GM10266 (cell line): ENCODE results near the gene TMEM272.
A peak's percentile ranks its signal among the peaks of the same experiment; 100 is the strongest.

Experiments
- DNase-seq: peaks from one replicate; pipeline ENCODE4 v3.0.0; 2012; ENCODE audit errors: extremely low spot score
- CTCF ChIP-seq: IDR thresholded peaks from 2 replicates; pipeline ENCODE4 v1.5.1; 2012; ENCODE audit warnings: mild to moderate bottlenecking, low read depth; ENCODE audit not compliant: control insufficient read depth, insufficient read depth; ENCODE audit errors: missing control alignments

The TMEM272 gene

GRCh38 chr13:51804295-51805172 is 40.4 kb downstream of the TMEM272 start:
- no peak for TF ChIP-seq CTCF
- DNase-seq, result peak; percentile 21

- no peak for TF ChIP-seq CTCF
Observed at GRCh38 chr13:51803422-51804294, 41.3 kb downstream of the TMEM272 start, which contains the start of gene DHRS12. TSS of gene DHRS12 (minus strand) at chr13:51804163. CDS start at chr13:51799659, 4,504 bp downstream.

GRCh38 chr13:51802631-51803418 is 42.2 kb downstream of the TMEM272 start:
- TF ChIP-seq CTCF, result no peak
- no peak for DNase-seq

More at GRCh38 chr13:51803422-51804294, 41.3 kb downstream of the TMEM272 start, which contains the start of gene DHRS12:
- DNase-seq, result peak; percentile 89

GRCh38 chr13:51801631-51802099 is 43.3 kb downstream of the TMEM272 start:
- no peak for TF ChIP-seq CTCF
- no peak for DNase-seq

GRCh38 chr13:51800486-51800885 is 44.5 kb downstream of the TMEM272 start:
- no peak for TF ChIP-seq CTCF
- no peak for DNase-seq

- no peak for TF ChIP-seq CTCF
- no peak for DNase-seq
Observed at GRCh38 chr13:51799261-51799660, 45.7 kb downstream of the TMEM272 start.
